Measurements from ENCODE around the gene TTC38. TPM values are rescaled to one million over a fixed set of nuclear protein-coding genes. Genes with fewer than 3 reads are reported as not detected.

TTC38 gene
- total and polyA plus RNA-seq, 2 donors (not counting 3 experiments of a cell fraction or from before 2014, with no cell fraction given), result 31.6 to 39.7 TPM

DNA sequence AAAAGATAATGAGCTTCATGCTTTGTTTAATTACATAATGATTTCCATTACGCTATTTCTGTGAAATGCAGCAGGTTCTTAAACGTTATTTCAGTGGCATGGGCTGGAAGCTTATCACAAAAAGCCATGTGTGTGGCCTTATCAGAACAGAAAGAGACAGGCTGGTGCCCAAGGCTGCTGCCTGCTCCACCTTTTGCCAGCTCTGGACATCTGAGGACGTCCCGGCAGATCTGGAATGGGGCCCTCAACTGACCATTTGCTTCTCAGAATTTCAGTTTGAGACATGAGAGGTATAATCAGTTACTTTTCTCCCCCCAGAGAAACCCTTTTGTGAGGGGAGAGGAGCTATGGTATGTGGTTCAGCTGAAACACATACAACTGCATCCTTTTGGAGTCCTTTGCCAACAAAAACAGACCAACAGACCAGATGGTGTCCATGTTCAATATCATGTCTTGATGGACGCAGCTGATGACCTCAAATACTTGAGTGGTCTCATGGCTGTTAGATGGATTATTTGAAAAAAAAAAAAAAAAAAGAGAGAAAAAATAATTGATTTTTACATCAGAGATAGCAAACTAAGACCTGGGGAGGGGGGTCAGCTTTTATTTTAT lies 26.3 kb upstream of the TTC38 start:
- POLR2A ChIA-PET, result interaction anchor here (0.5 kb wide), 1 partner anchor 583 kb away, joined by 4 read pairs; no protein-coding TSS in a partner anchor

More for the DNA sequence above, 26.3 kb upstream of the TTC38 start:
- BruUV-seq (replicated peaks), result no TSS peak
- intact Hi-C loops (cut with micrococcal nuclease) (no loop called here), dilution Hi-C loops (cut with MboI; ENCODE audit: extremely low pct_ligation_motif_present, low sequenced_read_pairs) (no loop called here)
- CTCF ChIA-PET, result interaction anchor here (0.7 kb wide), 1 partner anchor 125 kb away, joined by 3 read pairs; no protein-coding TSS in a partner anchor
- no peak overlapping the region for H3K27ac ChIP-seq (ENCODE audit: insufficient read depth, low read depth, low read length)
- no peaks in the 10 kb centered on the region for H3K9me1 ChIP-seq (replicated peaks; ENCODE audit: control insufficient read depth, extremely low read depth, insufficient read depth, low read length)
- FAIRE-seq, result no peak
- H3K79me2 ChIP-seq (ENCODE audit: control insufficient read depth, insufficient read depth, low read length), result no peaks in the 10 kb centered on the region
- no peaks in the 10 kb centered on the region for H3K36me3 ChIP-seq (ENCODE audit: control insufficient read depth in 2 of 2, extremely low read depth in 1 of 2, insufficient read depth in 2 of 2, low read length in 2 of 2)
- H3K9ac ChIP-seq (replicated peaks; ENCODE audit: extremely low read depth, insufficient read depth, low read length), result no peak overlapping the region
- no peak overlapping the region for H2AFZ ChIP-seq (ENCODE audit: low read depth, low read length)
- no peaks in the 10 kb centered on the region for H3K4me1 ChIP-seq (ENCODE audit: control insufficient read depth, extremely low read depth, insufficient read depth, low read length)
- no peak for TF ChIP-seq POLR2AphosphoS5 (IDR thresholded peaks at IDR 0.05; ENCODE audit: insufficient read depth, low read depth, low read length)
- TF ChIP-seq, protein P1, sequence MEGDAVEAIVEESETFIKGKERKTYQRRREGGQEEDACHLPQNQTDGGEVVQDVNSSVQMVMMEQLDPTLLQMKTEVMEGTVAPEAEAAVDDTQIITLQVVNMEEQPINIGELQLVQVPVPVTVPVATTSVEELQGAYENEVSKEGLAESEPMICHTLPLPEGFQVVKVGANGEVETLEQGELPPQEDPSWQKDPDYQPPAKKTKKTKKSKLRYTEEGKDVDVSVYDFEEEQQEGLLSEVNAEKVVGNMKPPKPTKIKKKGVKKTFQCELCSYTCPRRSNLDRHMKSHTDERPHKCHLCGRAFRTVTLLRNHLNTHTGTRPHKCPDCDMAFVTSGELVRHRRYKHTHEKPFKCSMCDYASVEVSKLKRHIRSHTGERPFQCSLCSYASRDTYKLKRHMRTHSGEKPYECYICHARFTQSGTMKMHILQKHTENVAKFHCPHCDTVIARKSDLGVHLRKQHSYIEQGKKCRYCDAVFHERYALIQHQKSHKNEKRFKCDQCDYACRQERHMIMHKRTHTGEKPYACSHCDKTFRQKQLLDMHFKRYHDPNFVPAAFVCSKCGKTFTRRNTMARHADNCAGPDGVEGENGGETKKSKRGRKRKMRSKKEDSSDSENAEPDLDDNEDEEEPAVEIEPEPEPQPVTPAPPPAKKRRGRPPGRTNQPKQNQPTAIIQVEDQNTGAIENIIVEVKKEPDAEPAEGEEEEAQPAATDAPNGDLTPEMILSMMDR (IDR thresholded peaks at IDR 0.05; ENCODE audit: extremely low read depth in 1 of 2, insufficient read depth in 1 of 2, low read depth in 1 of 2, low read length in 2 of 2), result no peak
- no peak for TF ChIP-seq JUN (IDR thresholded peaks at IDR 0.05; ENCODE audit: borderline replicate concordance, insufficient read depth, insufficient read length, low read depth)
- TF ChIP-seq, protein P2, sequence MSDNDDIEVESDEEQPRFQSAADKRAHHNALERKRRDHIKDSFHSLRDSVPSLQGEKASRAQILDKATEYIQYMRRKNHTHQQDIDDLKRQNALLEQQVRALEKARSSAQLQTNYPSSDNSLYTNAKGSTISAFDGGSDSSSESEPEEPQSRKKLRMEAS (IDR thresholded peaks at IDR 0.05; ENCODE audit: insufficient read depth, insufficient read length), result no peak
- no peak for TF ChIP-seq MYC (IDR thresholded peaks at IDR 0.05; ENCODE audit: low read depth, low read length)
- TF ChIP-seq POLR2A (IDR thresholded peaks at IDR 0.05; ENCODE audit: low read depth, low read length), result no peak
- TF ChIP-seq FOS (IDR thresholded peaks at IDR 0.05; ENCODE audit: borderline replicate concordance, insufficient read depth, low read length), result no peak
- no peak for TF ChIP-seq GATA2 (IDR thresholded peaks at IDR 0.05; ENCODE audit: insufficient read depth, insufficient read length, low read depth, low read length)
- no peaks in the 10 kb centered on the region for H4K20me1 ChIP-seq (replicated peaks; ENCODE audit: control insufficient read depth, extremely low read depth, insufficient read depth, low read length)
- no peak for DNase-seq (ENCODE audit: low read depth, low spot score)
- H3K4me2 ChIP-seq (ENCODE audit: insufficient read depth, low read length), result no peak overlapping the region
- H3K27me3 ChIP-seq (ENCODE audit: control insufficient read depth in 2 of 2, insufficient read depth in 2 of 2, low read length in 2 of 2), result no peaks in the 10 kb centered on the region
- H3K9me3 ChIP-seq (replicated peaks; ENCODE audit: control insufficient read depth, insufficient read depth, low read length), result no peaks in the 10 kb centered on the region
- no peak overlapping the region for H3K4me3 ChIP-seq (replicated peaks in 1 of 3; ENCODE audit: insufficient read depth in 1 of 3, low read depth in 1 of 3, low read length in 3 of 3)

All from endothelial cell of umbilical vein (primary cell).